WTC11 (cell line): ENCODE results near the gene PIK3R4.

ENCODE experiments used
- ATF2 ChIP-seq: sonication (generic); formaldehyde crosslinking; IDR thresholded peaks from 2 replicates; pipeline ENCODE4 v1.8.1; 2022; ENCODE audit warnings: low read depth, missing genetic modification reagents, borderline replicate concordance
- CTCF ChIP-seq: fragments of 200-600 bp; IDR thresholded peaks from 2 replicates; pipeline ENCODE4 v1.8.0; 2022; ENCODE audit warnings: antibody characterized with exemption
- IRF1 ChIP-seq: sonication (generic); formaldehyde crosslinking; IDR thresholded peaks from 2 replicates; pipeline ENCODE4 v1.8.0; 2023; ENCODE audit warnings: missing genetic modification reagents
- NFYB ChIP-seq: sonication (generic); formaldehyde crosslinking; conservative IDR thresholded peaks from 2 replicates; pipeline ENCODE4 v1.8.0; 2022; ENCODE audit warnings: low read depth, missing genetic modification reagents
- ZNF121 ChIP-seq: sonication (generic); formaldehyde crosslinking; IDR thresholded peaks from 2 replicates; pipeline ENCODE4 v1.8.0; 2023; ENCODE audit warnings: missing genetic modification reagents
- ZNF671 ChIP-seq: fragments of 250-450 bp; sonication (Bioruptor Pico); IDR thresholded peaks from 2 replicates; pipeline ENCODE4 v1.8.0; 2021; ENCODE audit warnings: mild to moderate bottlenecking

GRCh38 chr3:130729154-130729553 is 17.5 kb downstream of the PIK3R4 start:
- TF ChIP-seq IRF1 (CRISPR knock-in tag), result no peak
- TF ChIP-seq CTCF, result no peak
- no peak for TF ChIP-seq ZNF121 (CRISPR knock-in tag)
- TF ChIP-seq NFYB, result no peak
- TF ChIP-seq ZNF671 (CRISPR knock-in tag), result no peak
- no peak for TF ChIP-seq ATF2 (CRISPR knock-in tag)
